ENCODE results near the gene INTS11.

The INTS11 gene

GRCh38 chr1:1281533-1282321 is 42.7 kb downstream of the INTS11 start:
- H3K4me2 ChIP-seq (ENCODE audit: insufficient read depth, low read length) = no peak overlapping the region
- H3K36me3 ChIP-seq (ENCODE audit: insufficient read depth, low read length) = no peaks in the 10 kb centered on the region
- H3K4me1 ChIP-seq (ENCODE audit: insufficient read depth, low read length) = no peaks in the 10 kb centered on the region
- no peak overlapping the region for H3K27ac ChIP-seq (ENCODE audit: low read length)
- no peak overlapping the region for H3K4me3 ChIP-seq (ENCODE audit: low read depth in 1 of 2, low read length in 2 of 2)
- ATAC-seq (ENCODE audit: insufficient read depth, low read depth) (no peak), DNase-seq (no peak)
- no peaks in the 10 kb centered on the region for H3K79me2 ChIP-seq (ENCODE audit: insufficient read depth, low read length)
- no peak overlapping the region for H3K9ac ChIP-seq (ENCODE audit: low read depth, low read length)
- TF ChIP-seq EZH2 (IDR thresholded peaks at IDR 0.05; ENCODE audit: borderline replicate concordance, low read depth, low read length, severe bottlenecking) (no peak), CTCF (IDR thresholded peaks at IDR 0.05; ENCODE audit: borderline replicate concordance, extremely low read depth, low read length, poor library complexity, severe bottlenecking) (no peak)
- H4K20me1 ChIP-seq (ENCODE audit: insufficient read depth, low read length) = no peaks in the 10 kb centered on the region
- no peaks in the 10 kb centered on the region for H3K9me3 ChIP-seq (ENCODE audit: insufficient read depth, low read length, severe bottlenecking)
- no peak overlapping the region for H2AFZ ChIP-seq (ENCODE audit: low read depth, low read length)
- no peaks in the 10 kb centered on the region for H3K27me3 ChIP-seq (ENCODE audit: insufficient read depth, low read length, poor library complexity)

GRCh38 chr1:1280782-1281481 is 43.5 kb downstream of the INTS11 start:
- Histone ChIP-seq H4K20me1 (ENCODE audit: insufficient read depth, low read length) (no peaks in the 10 kb centered on the region), H3K27me3 (ENCODE audit: insufficient read depth, low read length, poor library complexity) (no peaks in the 10 kb centered on the region), H3K9me3 (ENCODE audit: insufficient read depth, low read length, severe bottlenecking) (no peaks in the 10 kb centered on the region), H3K9ac (ENCODE audit: low read depth, low read length) (no peak overlapping the region), H3K4me2 (ENCODE audit: insufficient read depth, low read length) (no peak overlapping the region), H3K79me2 (ENCODE audit: insufficient read depth, low read length) (no peaks in the 10 kb centered on the region), H3K27ac (ENCODE audit: low read length) (no peak overlapping the region), H3K36me3 (ENCODE audit: insufficient read depth, low read length) (no peaks in the 10 kb centered on the region), H3K4me3 (ENCODE audit: low read depth in 1 of 2, low read length in 2 of 2) (no peak overlapping the region), H2AFZ (ENCODE audit: low read depth, low read length) (no peak overlapping the region), H3K4me1 (ENCODE audit: insufficient read depth, low read length) (no peaks in the 10 kb centered on the region)
- no peak for ATAC-seq (ENCODE audit: insufficient read depth, low read depth)
- no peak for DNase-seq
- TF ChIP-seq CTCF (IDR thresholded peaks at IDR 0.05; ENCODE audit: borderline replicate concordance, extremely low read depth, low read length, poor library complexity, severe bottlenecking) (no peak), EZH2 (IDR thresholded peaks at IDR 0.05; ENCODE audit: borderline replicate concordance, low read depth, low read length, severe bottlenecking) (no peak)

GRCh38 chr1:1279028-1279427 is 45.4 kb downstream of the INTS11 start:
- Histone ChIP-seq H3K4me3 (ENCODE audit: low read depth in 1 of 2, low read length in 2 of 2) (no peak overlapping the region), H3K27ac (ENCODE audit: low read length) (no peak overlapping the region), H3K36me3 (ENCODE audit: insufficient read depth, low read length) (no peaks in the 10 kb centered on the region), H3K79me2 (ENCODE audit: insufficient read depth, low read length) (peaks cover 7% of the 10 kb centered on the region), H3K9me3 (ENCODE audit: insufficient read depth, low read length, severe bottlenecking) (no peaks in the 10 kb centered on the region), H3K9ac (ENCODE audit: low read depth, low read length) (no peak overlapping the region), H3K27me3 (ENCODE audit: insufficient read depth, low read length, poor library complexity) (no peaks in the 10 kb centered on the region), H3K4me2 (ENCODE audit: insufficient read depth, low read length) (no peak overlapping the region), H4K20me1 (ENCODE audit: insufficient read depth, low read length) (no peaks in the 10 kb centered on the region), H2AFZ (ENCODE audit: low read depth, low read length) (no peak overlapping the region), H3K4me1 (ENCODE audit: insufficient read depth, low read length) (peaks cover 14% of the 10 kb centered on the region)
- DNase-seq (no peak), ATAC-seq (ENCODE audit: insufficient read depth, low read depth) (no peak)
- TF ChIP-seq CTCF (IDR thresholded peaks at IDR 0.05; ENCODE audit: borderline replicate concordance, extremely low read depth, low read length, poor library complexity, severe bottlenecking) (no peak), EZH2 (IDR thresholded peaks at IDR 0.05; ENCODE audit: borderline replicate concordance, low read depth, low read length, severe bottlenecking) (no peak)
